ENCODE data around the gene CLCA2. TPM values are rescaled to one million over a fixed set of nuclear protein-coding genes. Genes with fewer than 3 reads are reported as not detected.

The CLCA2 gene
- total and polyA plus RNA-seq, 2 experiments from 2014 or later: 0.34 TPM; not detected in 1

- DNase-seq (ENCODE audit: low spot score): peak; percentile 15
- no peaks in the 10 kb centered on the region for H3K4me1 ChIP-seq (ENCODE audit: insufficient read depth)
- H2AFZ ChIP-seq: no peak overlapping the region
Observed at GRCh38 chr1:86419277-86419903, 4.6 kb upstream of the CLCA2 start.

DNA sequence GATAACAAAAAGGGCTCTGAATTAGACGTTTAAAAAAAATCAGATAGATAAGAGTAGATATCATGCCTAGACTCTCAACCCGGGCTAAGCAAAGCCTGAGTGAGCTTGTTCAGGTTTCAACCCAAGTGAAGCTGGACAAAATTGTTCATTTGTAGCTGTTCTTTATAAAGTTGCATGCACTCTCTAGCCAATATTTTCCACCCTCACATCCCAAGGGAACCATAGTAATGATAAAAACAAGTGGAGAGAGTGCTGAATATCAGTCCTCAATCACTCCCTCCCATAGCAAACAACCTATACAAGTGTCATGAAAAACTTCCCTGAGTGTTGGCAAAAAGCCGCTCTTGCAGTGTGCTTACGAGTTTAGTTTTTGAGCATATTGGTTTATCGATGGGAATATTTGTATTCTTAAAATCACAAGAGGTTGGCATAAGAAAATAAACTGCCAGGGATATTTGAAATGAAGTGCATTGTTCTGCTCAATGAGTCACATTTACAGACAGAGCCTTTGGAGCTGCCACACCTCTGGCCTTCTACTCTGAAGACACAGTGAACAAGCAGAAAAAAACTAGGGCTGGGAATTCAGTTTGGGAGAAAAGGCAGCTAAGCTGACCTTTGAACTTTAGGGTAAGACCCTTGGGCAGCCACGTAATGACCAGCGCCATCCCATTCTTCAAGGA is 2.2 kb upstream of the CLCA2 start:
- no peak for TF ChIP-seq EZH2 (IDR thresholded peaks at IDR 0.05; ENCODE audit: borderline replicate concordance)
- TF ChIP-seq, protein P1, sequence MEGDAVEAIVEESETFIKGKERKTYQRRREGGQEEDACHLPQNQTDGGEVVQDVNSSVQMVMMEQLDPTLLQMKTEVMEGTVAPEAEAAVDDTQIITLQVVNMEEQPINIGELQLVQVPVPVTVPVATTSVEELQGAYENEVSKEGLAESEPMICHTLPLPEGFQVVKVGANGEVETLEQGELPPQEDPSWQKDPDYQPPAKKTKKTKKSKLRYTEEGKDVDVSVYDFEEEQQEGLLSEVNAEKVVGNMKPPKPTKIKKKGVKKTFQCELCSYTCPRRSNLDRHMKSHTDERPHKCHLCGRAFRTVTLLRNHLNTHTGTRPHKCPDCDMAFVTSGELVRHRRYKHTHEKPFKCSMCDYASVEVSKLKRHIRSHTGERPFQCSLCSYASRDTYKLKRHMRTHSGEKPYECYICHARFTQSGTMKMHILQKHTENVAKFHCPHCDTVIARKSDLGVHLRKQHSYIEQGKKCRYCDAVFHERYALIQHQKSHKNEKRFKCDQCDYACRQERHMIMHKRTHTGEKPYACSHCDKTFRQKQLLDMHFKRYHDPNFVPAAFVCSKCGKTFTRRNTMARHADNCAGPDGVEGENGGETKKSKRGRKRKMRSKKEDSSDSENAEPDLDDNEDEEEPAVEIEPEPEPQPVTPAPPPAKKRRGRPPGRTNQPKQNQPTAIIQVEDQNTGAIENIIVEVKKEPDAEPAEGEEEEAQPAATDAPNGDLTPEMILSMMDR (IDR thresholded peaks at IDR 0.05; ENCODE audit: poor library complexity): no peak
- no peak for TF ChIP-seq EZH2phosphoT487 (IDR thresholded peaks at IDR 0.05; ENCODE audit: low read depth, severe bottlenecking, unreplicated experiment)
- 73% methylated on average over 7 of the region's 7 CpGs for WGBS (ENCODE audit: low lambda C conversion rate, missing lambda C conversion rate)
- H3K4me2 ChIP-seq: no peak overlapping the region
- H3K79me2 ChIP-seq: no peaks in the 10 kb centered on the region
- H3K4me3 ChIP-seq: no peak overlapping the region
- no peaks in the 10 kb centered on the region for H3K36me3 ChIP-seq (replicated peaks; ENCODE audit: insufficient read depth, low read depth)
- no peaks in the 10 kb centered on the region for H3K9me2 ChIP-seq (replicated peaks; ENCODE audit: insufficient read depth)
- H3K4me1 ChIP-seq (ENCODE audit: insufficient read depth): no peaks in the 10 kb centered on the region
- DNase-seq (ENCODE audit: low spot score): no peak
- H2AFZ ChIP-seq: no peak overlapping the region
- no peaks in the 10 kb centered on the region for H3K9me3 ChIP-seq (ENCODE audit: low read depth)
- H3K27me3 ChIP-seq: no peaks in the 10 kb centered on the region
- H3K27ac ChIP-seq: no peak overlapping the region
- no peaks in the 10 kb centered on the region for H4K20me1 ChIP-seq (ENCODE audit: insufficient read depth, poor library complexity, severe bottlenecking)

More at GRCh38 chr1:86419277-86419903, 4.6 kb upstream of the CLCA2 start:
- Histone ChIP-seq H3K36me3 (replicated peaks; ENCODE audit: insufficient read depth, low read depth) (no peaks in the 10 kb centered on the region), H4K20me1 (ENCODE audit: insufficient read depth, poor library complexity, severe bottlenecking) (no peaks in the 10 kb centered on the region), H3K27me3 (no peaks in the 10 kb centered on the region), H3K27ac (no peak overlapping the region), H3K4me3 (no peak overlapping the region), H3K79me2 (no peaks in the 10 kb centered on the region), H3K4me2 (no peak overlapping the region), H3K9me3 (ENCODE audit: low read depth) (no peaks in the 10 kb centered on the region), H3K9me2 (replicated peaks; ENCODE audit: insufficient read depth) (no peaks in the 10 kb centered on the region)
- 71% methylated on average over 4 of the region's 4 CpGs for WGBS (ENCODE audit: low lambda C conversion rate, missing lambda C conversion rate)
- TF ChIP-seq, protein P1 (IDR thresholded peaks at IDR 0.05; ENCODE audit: poor library complexity): peak; percentile 41
- TF ChIP-seq EZH2 (IDR thresholded peaks at IDR 0.05; ENCODE audit: borderline replicate concordance): no peak

DNA sequence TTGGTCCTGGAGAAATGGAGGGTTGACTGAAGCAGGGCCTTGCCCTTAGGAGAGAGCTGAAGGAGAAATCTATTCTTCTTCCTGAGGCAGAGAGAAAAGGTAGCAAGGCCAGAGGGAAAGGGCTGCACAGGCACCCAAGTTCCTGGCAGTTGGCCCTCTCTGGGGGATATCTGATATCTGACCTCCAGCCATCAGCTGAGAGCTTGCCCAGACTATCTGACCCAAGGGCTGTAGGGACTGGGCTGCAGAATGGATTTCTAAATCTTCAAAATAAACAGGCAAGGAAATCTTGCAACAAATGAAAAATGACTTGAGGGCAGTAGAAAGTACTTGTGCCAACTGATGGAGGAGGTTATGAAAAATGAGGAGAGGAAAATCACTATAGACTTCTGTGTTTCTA is 498 bp upstream of the CLCA2 start:
- H4K20me1 ChIP-seq (ENCODE audit: insufficient read depth, poor library complexity, severe bottlenecking): no peaks in the 10 kb centered on the region
- H3K27me3 ChIP-seq: no peaks in the 10 kb centered on the region
- H3K9me3 ChIP-seq (ENCODE audit: low read depth): no peaks in the 10 kb centered on the region
- no peaks in the 10 kb centered on the region for H3K9me2 ChIP-seq (replicated peaks; ENCODE audit: insufficient read depth)
- no peak for TF ChIP-seq EZH2phosphoT487 (IDR thresholded peaks at IDR 0.05; ENCODE audit: low read depth, severe bottlenecking, unreplicated experiment)
- TF ChIP-seq EZH2 (IDR thresholded peaks at IDR 0.05; ENCODE audit: borderline replicate concordance): no peak
- TF ChIP-seq, protein P1 (IDR thresholded peaks at IDR 0.05; ENCODE audit: poor library complexity): no peak
- H2AFZ ChIP-seq: no peak overlapping the region
- no peak overlapping the region for H3K27ac ChIP-seq
- H3K4me2 ChIP-seq: no peak overlapping the region
- H3K36me3 ChIP-seq (replicated peaks; ENCODE audit: insufficient read depth, low read depth): no peaks in the 10 kb centered on the region
- no peaks in the 10 kb centered on the region for H3K4me1 ChIP-seq (ENCODE audit: insufficient read depth)
- H3K4me3 ChIP-seq: no peak overlapping the region
- no peak for DNase-seq (ENCODE audit: low spot score)
- H3K79me2 ChIP-seq: no peaks in the 10 kb centered on the region
